Cortex of kidney (tissue), 1 donor: ENCODE data around the gene UBASH3A.

Source experiments
- DNase-seq: peaks from one replicate; lab custom pipeline; 2025; lab: John Stamatoyannopoulos, UW

UBASH3A gene

GRCh38 chr21:42411197-42411869, 7.6 kb downstream of the UBASH3A start:
- DNase-seq = no peak

- no peak for DNase-seq
Observed at GRCh38 chr21:42411891-42412635, 8.4 kb downstream of the UBASH3A start.

- DNase-seq = no peak
Observed at GRCh38 chr21:42412636-42412933, 8.9 kb downstream of the UBASH3A start.

- DNase-seq = no peak
Observed at GRCh38 chr21:42413093-42413492, 9.4 kb downstream of the UBASH3A start.

- no peak for DNase-seq
Observed at GRCh38 chr21:42413500-42413899, 9.8 kb downstream of the UBASH3A start.

GRCh38 chr21:42414066-42414465, 10.4 kb downstream of the UBASH3A start:
- no peak for DNase-seq

- no peak for DNase-seq
Observed at GRCh38 chr21:42414553-42414927, 10.8 kb downstream of the UBASH3A start.

- DNase-seq = no peak
Observed at GRCh38 chr21:42414928-42415769, 11.4 kb downstream of the UBASH3A start.

GRCh38 chr21:42417533-42417932, 13.8 kb downstream of the UBASH3A start:
- DNase-seq = no peak

- DNase-seq = no peak
Observed at GRCh38 chr21:42418886-42419285, 15.2 kb downstream of the UBASH3A start.

GRCh38 chr21:42419845-42420244, 16.1 kb downstream of the UBASH3A start:
- no peak for DNase-seq

GRCh38 chr21:42421018-42421793, 17.5 kb downstream of the UBASH3A start:
- DNase-seq = no peak

GRCh38 chr21:42423197-42423675, 19.5 kb downstream of the UBASH3A start:
- DNase-seq = no peak

- DNase-seq = no peak
Observed at GRCh38 chr21:42423685-42424084, 20.0 kb downstream of the UBASH3A start.

GRCh38 chr21:42424914-42425541, 21.3 kb downstream of the UBASH3A start:
- DNase-seq = no peak

GRCh38 chr21:42425591-42425990, 21.9 kb downstream of the UBASH3A start:
- DNase-seq = no peak

- no peak for DNase-seq
Observed at GRCh38 chr21:42426424-42426823, 22.7 kb downstream of the UBASH3A start.

GRCh38 chr21:42426876-42427480, 23.3 kb downstream of the UBASH3A start:
- no peak for DNase-seq

- DNase-seq = no peak
Observed at GRCh38 chr21:42427809-42428419, 24.2 kb downstream of the UBASH3A start.

GRCh38 chr21:42429021-42429420, 25.3 kb downstream of the UBASH3A start:
- DNase-seq = no peak

GRCh38 chr21:42429856-42430255, 26.2 kb downstream of the UBASH3A start:
- no peak for DNase-seq
